ENCODE results near the gene DDB1.

Gene DDB1

GRCh38 chr11:61358566-61358965 lies 25.7 kb upstream of the DDB1 start:
- H2AK5ac ChIP-seq (ENCODE audit: low read length, severe bottlenecking), result no peak overlapping the region
- H3K36me3 ChIP-seq (ENCODE audit: control insufficient read depth in 1 of 2, insufficient read depth in 2 of 2, low read depth in 1 of 2, low read length in 2 of 2), result peaks cover 9 to 41% of the 10 kb centered on the region in 2 experiments
- H3K18ac ChIP-seq (ENCODE audit: low read depth in 1 of 2, low read length in 2 of 2), result no peak overlapping the region
- no peak overlapping the region for H4K91ac ChIP-seq (ENCODE audit: low read length)
- no peak overlapping the region for H4K8ac ChIP-seq (ENCODE audit: low read length)
- no peak overlapping the region for H2AFZ ChIP-seq (ENCODE audit: low read depth, low read length)
- H3K4me1 ChIP-seq (ENCODE audit: control insufficient read depth, insufficient read depth, low read depth, low read length), result no peaks in the 10 kb centered on the region
- H2BK15ac ChIP-seq (ENCODE audit: low read depth, poor library complexity, severe bottlenecking), result no peak overlapping the region
- DNase-seq, result no peak
- H3K9ac ChIP-seq (ENCODE audit: low read length), result no peak overlapping the region
- no peaks in the 10 kb centered on the region for H3K9me3 ChIP-seq (ENCODE audit: control insufficient read depth, low read length)
- H3K4ac ChIP-seq (ENCODE audit: low read depth in 1 of 2, low read length in 2 of 2), result no peak overlapping the region
- H3K4me3 ChIP-seq (ENCODE audit: insufficient read depth in 1 of 2, low read depth in 1 of 2, low read length in 2 of 2), result no peak overlapping the region
- H2BK12ac ChIP-seq (ENCODE audit: low read length in 2 of 2), result no peak overlapping the region
- no peaks in the 10 kb centered on the region for H3K27me3 ChIP-seq (ENCODE audit: control insufficient read depth in 1 of 2, insufficient read depth in 1 of 2, low read length in 2 of 2)
- no peak overlapping the region for H3K4me2 ChIP-seq (ENCODE audit: low read length, poor library complexity, severe bottlenecking)
- 98% methylated on average over 7 of the region's 11 CpGs for WGBS
- H3K14ac ChIP-seq (ENCODE audit: low read length in 2 of 2), result no peak overlapping the region
- H2BK5ac ChIP-seq (ENCODE audit: low read depth, low read length, poor library complexity, severe bottlenecking), result no peak overlapping the region
- no peak overlapping the region for H3K23ac ChIP-seq (ENCODE audit: low read length in 2 of 2)
- H2BK120ac ChIP-seq (ENCODE audit: low read depth, low read length), result no peak overlapping the region
- H3K79me1 ChIP-seq (replicated peaks; ENCODE audit: low read length, poor library complexity, severe bottlenecking), result peaks cover 29% of the 10 kb centered on the region
- no peak overlapping the region for H3K27ac ChIP-seq (ENCODE audit: low read length, poor library complexity, severe bottlenecking)

GRCh38 chr11:61357894-61358239 lies 25.0 kb upstream of the DDB1 start:
- Histone ChIP-seq H2BK120ac (ENCODE audit: low read depth, low read length) (no peak overlapping the region), H2AK5ac (ENCODE audit: low read length, severe bottlenecking) (no peak overlapping the region), H2BK12ac (ENCODE audit: low read length in 2 of 2) (no peak overlapping the region), H4K91ac (ENCODE audit: low read length) (no peak overlapping the region), H3K9ac (ENCODE audit: low read length) (no peak overlapping the region), H3K18ac (ENCODE audit: low read depth in 1 of 2, low read length in 2 of 2) (no peak overlapping the region), H3K4me1 (ENCODE audit: control insufficient read depth, insufficient read depth, low read depth, low read length) (no peaks in the 10 kb centered on the region), H3K4me3 (ENCODE audit: insufficient read depth in 1 of 2, low read depth in 1 of 2, low read length in 2 of 2) (no peak overlapping the region), H3K27me3 (ENCODE audit: control insufficient read depth in 1 of 2, insufficient read depth in 1 of 2, low read length in 2 of 2) (no peaks in the 10 kb centered on the region), H2BK15ac (ENCODE audit: low read depth, poor library complexity, severe bottlenecking) (no peak overlapping the region), H3K36me3 (ENCODE audit: control insufficient read depth in 1 of 2, insufficient read depth in 2 of 2, low read depth in 1 of 2, low read length in 2 of 2) (peaks cover 16 to 45% of the 10 kb centered on the region in 2 experiments), H3K4me2 (ENCODE audit: low read length, poor library complexity, severe bottlenecking) (no peak overlapping the region), H3K14ac (ENCODE audit: low read length in 2 of 2) (no peak overlapping the region), H2AFZ (ENCODE audit: low read depth, low read length) (no peak overlapping the region), H2BK5ac (ENCODE audit: low read depth, low read length, poor library complexity, severe bottlenecking) (no peak overlapping the region), H3K79me1 (replicated peaks; ENCODE audit: low read length, poor library complexity, severe bottlenecking) (peaks cover 29% of the 10 kb centered on the region), H3K4ac (ENCODE audit: low read depth in 1 of 2, low read length in 2 of 2) (no peak overlapping the region), H3K27ac (ENCODE audit: low read length, poor library complexity, severe bottlenecking) (no peak overlapping the region), H3K9me3 (ENCODE audit: control insufficient read depth, low read length) (no peaks in the 10 kb centered on the region), H3K23ac (ENCODE audit: low read length in 2 of 2) (no peak overlapping the region), H4K8ac (ENCODE audit: low read length) (no peak overlapping the region)
- no peak for DNase-seq
- WGBS, result 98% methylated on average over 6 of the region's 6 CpGs

GRCh38 chr11:61357233-61357893 lies 24.5 kb upstream of the DDB1 start:
- Histone ChIP-seq H3K79me1 (replicated peaks; ENCODE audit: low read length, poor library complexity, severe bottlenecking) (peaks cover 29% of the 10 kb centered on the region), H4K91ac (ENCODE audit: low read length) (no peak overlapping the region), H3K4ac (ENCODE audit: low read depth in 1 of 2, low read length in 2 of 2) (no peak overlapping the region), H2AK5ac (ENCODE audit: low read length, severe bottlenecking) (no peak overlapping the region), H3K4me1 (ENCODE audit: control insufficient read depth, insufficient read depth, low read depth, low read length) (no peaks in the 10 kb centered on the region), H3K4me3 (ENCODE audit: insufficient read depth in 1 of 2, low read depth in 1 of 2, low read length in 2 of 2) (no peak overlapping the region), H3K4me2 (ENCODE audit: low read length, poor library complexity, severe bottlenecking) (no peak overlapping the region), H2AFZ (ENCODE audit: low read depth, low read length) (no peak overlapping the region), H2BK15ac (ENCODE audit: low read depth, poor library complexity, severe bottlenecking) (no peak overlapping the region), H3K18ac (ENCODE audit: low read depth in 1 of 2, low read length in 2 of 2) (no peak overlapping the region), H2BK120ac (ENCODE audit: low read depth, low read length) (no peak overlapping the region), H3K9me3 (ENCODE audit: control insufficient read depth, low read length) (no peaks in the 10 kb centered on the region), H3K9ac (ENCODE audit: low read length) (no peak overlapping the region), H3K14ac (ENCODE audit: low read length in 2 of 2) (no peak overlapping the region), H3K36me3 (ENCODE audit: control insufficient read depth in 1 of 2, insufficient read depth in 2 of 2, low read depth in 1 of 2, low read length in 2 of 2) (peaks cover 19 to 50% of the 10 kb centered on the region in 2 experiments), H2BK12ac (ENCODE audit: low read length in 2 of 2) (no peak overlapping the region), H2BK5ac (ENCODE audit: low read depth, low read length, poor library complexity, severe bottlenecking) (no peak overlapping the region), H3K23ac (ENCODE audit: low read length in 2 of 2) (no peak overlapping the region), H3K27ac (ENCODE audit: low read length, poor library complexity, severe bottlenecking) (no peak overlapping the region), H3K27me3 (ENCODE audit: control insufficient read depth in 1 of 2, insufficient read depth in 1 of 2, low read length in 2 of 2) (no peaks in the 10 kb centered on the region), H4K8ac (ENCODE audit: low read length) (no peak overlapping the region)
- no peak for DNase-seq
- WGBS, result 96% methylated on average over 9 of the region's 9 CpGs

DNA sequence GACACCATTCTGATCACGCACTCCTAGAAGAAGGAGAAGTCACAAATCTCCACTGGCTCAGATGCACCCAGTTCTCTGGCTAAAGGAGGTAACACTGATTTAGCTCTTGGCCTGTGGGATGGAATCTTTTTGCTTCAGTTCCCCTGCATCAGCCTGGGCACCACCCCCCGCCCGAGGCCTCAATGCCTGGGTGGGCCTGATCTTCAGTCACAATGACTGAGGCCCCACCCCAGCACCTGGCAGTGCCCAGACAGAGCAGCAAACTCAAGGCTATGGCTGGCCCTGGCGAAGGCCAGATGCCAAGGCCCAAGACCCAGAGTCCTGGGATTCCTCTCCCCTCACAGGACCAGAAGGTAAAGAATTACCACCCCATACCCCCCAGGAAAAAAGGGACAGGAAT lies 23.8 kb upstream of the DDB1 start:
- no peak overlapping the region for H2AFZ ChIP-seq (ENCODE audit: low read depth, low read length)
- no peak overlapping the region for H3K4ac ChIP-seq (ENCODE audit: low read depth in 1 of 2, low read length in 2 of 2)
- H3K79me1 ChIP-seq (replicated peaks; ENCODE audit: low read length, poor library complexity, severe bottlenecking), result peaks cover 29% of the 10 kb centered on the region
- H2BK120ac ChIP-seq (ENCODE audit: low read depth, low read length), result no peak overlapping the region
- H2BK5ac ChIP-seq (ENCODE audit: low read depth, low read length, poor library complexity, severe bottlenecking), result no peak overlapping the region
- peaks cover 25 to 57% of the 10 kb centered on the region in 2 experiments for H3K36me3 ChIP-seq (ENCODE audit: control insufficient read depth in 1 of 2, insufficient read depth in 2 of 2, low read depth in 1 of 2, low read length in 2 of 2)
- WGBS, result 97% methylated on average over 4 of the region's 4 CpGs
- no peak overlapping the region for H3K14ac ChIP-seq (ENCODE audit: low read length in 2 of 2)
- H2BK12ac ChIP-seq (ENCODE audit: low read length in 2 of 2), result no peak overlapping the region
- no peaks in the 10 kb centered on the region for H3K27me3 ChIP-seq (ENCODE audit: control insufficient read depth in 1 of 2, insufficient read depth in 1 of 2, low read length in 2 of 2)
- no peak overlapping the region for H4K91ac ChIP-seq (ENCODE audit: low read length)
- H3K18ac ChIP-seq (ENCODE audit: low read depth in 1 of 2, low read length in 2 of 2), result no peak overlapping the region
- no peak overlapping the region for H2BK15ac ChIP-seq (ENCODE audit: low read depth, poor library complexity, severe bottlenecking)
- no peak overlapping the region for H3K4me2 ChIP-seq (ENCODE audit: low read length, poor library complexity, severe bottlenecking)
- DNase-seq, result no peak
- no peak overlapping the region for H3K27ac ChIP-seq (ENCODE audit: low read length, poor library complexity, severe bottlenecking)
- H3K9ac ChIP-seq (ENCODE audit: low read length), result no peak overlapping the region
- H4K8ac ChIP-seq (ENCODE audit: low read length), result no peak overlapping the region
- H3K4me1 ChIP-seq (ENCODE audit: control insufficient read depth, insufficient read depth, low read depth, low read length), result no peaks in the 10 kb centered on the region
- no peak overlapping the region for H3K4me3 ChIP-seq (ENCODE audit: insufficient read depth in 1 of 2, low read depth in 1 of 2, low read length in 2 of 2)
- H2AK5ac ChIP-seq (ENCODE audit: low read length, severe bottlenecking), result no peak overlapping the region
- no peak overlapping the region for H3K23ac ChIP-seq (ENCODE audit: low read length in 2 of 2)
- H3K9me3 ChIP-seq (ENCODE audit: control insufficient read depth, low read length), result no peaks in the 10 kb centered on the region
